WTC11 (cell line): ENCODE measurements around the gene PRXL2B. TPM values are rescaled to one million over a fixed set of nuclear protein-coding genes. Genes with fewer than 3 reads are reported as not detected.

Source experiments
- ATAC-seq: fragments of 200-7000 bp; cut with Tn5 transposase; 2 replicates; pipeline ENCODE4 v1.10.0; 2021; ENCODE audit warnings: mild to moderate bottlenecking, moderate library complexity
- CTCF ChIA-PET: fragments of 300-600 bp; sonication (Branson Sonifier 250); formaldehyde crosslinking; loops from one replicate; lab custom pipeline; 2021; ENCODE audit warnings: antibody characterized with exemption; lab: Charles Lee
- POLR2A ChIA-PET: fragments of 350-600 bp; sonication (Branson Sonifier 250); formaldehyde crosslinking; loops from one replicate; lab custom pipeline; 2021; ENCODE audit warnings: antibody characterized with exemption; lab: Charles Lee
- DNase-seq: peaks from one replicate; pipeline ENCODE4 v3.0.0; 2021; ENCODE audit warnings: low spot score
- H3K27ac Mint-ChIP-seq: 2 replicates; pipeline ENCODE4 v1.8.0; 2021; ENCODE audit warnings: mixed read lengths
- H3K27me3 Mint-ChIP-seq: 2 replicates; pipeline ENCODE4 v1.8.0; 2021; ENCODE audit warnings: low read depth, mild to moderate bottlenecking, moderate library complexity, mixed read lengths
- H3K36me3 Mint-ChIP-seq: 2 replicates; pipeline ENCODE4 v1.8.0; 2021; ENCODE audit warnings: mixed read lengths
- H3K4me1 Mint-ChIP-seq: 2 replicates; pipeline ENCODE4 v1.8.0; 2022; ENCODE audit warnings: mixed read lengths
- H3K4me3 Mint-ChIP-seq: 2 replicates; pipeline ENCODE4 v1.8.0; 2021; ENCODE audit warnings: mild to moderate bottlenecking, moderate library complexity, mixed read lengths
- H3K9me3 Mint-ChIP-seq: 2 replicates; pipeline ENCODE4 v1.8.0; 2021; ENCODE audit warnings: mixed read lengths
- ATF3 ChIP-seq: sonication (generic); formaldehyde crosslinking; conservative IDR thresholded peaks from 2 replicates; pipeline ENCODE4 v1.8.1; 2022; ENCODE audit warnings: mild to moderate bottlenecking, missing genetic modification reagents
- CBFB ChIP-seq: sonication (generic); formaldehyde crosslinking; IDR thresholded peaks from 2 replicates; pipeline ENCODE4 v1.8.1; 2022; ENCODE audit warnings: mild to moderate bottlenecking, low read depth, missing genetic modification reagents
- CREM ChIP-seq: sonication (generic); formaldehyde crosslinking; IDR thresholded peaks from 2 replicates; pipeline ENCODE4 v1.8.1; 2022; ENCODE audit warnings: mild to moderate bottlenecking, missing genetic modification reagents, moderate library complexity
- CTCF ChIP-seq: fragments of 200-600 bp; IDR thresholded peaks from 2 replicates; pipeline ENCODE4 v1.8.0; 2022; ENCODE audit warnings: antibody characterized with exemption
- FOXP1 ChIP-seq: sonication (generic); formaldehyde crosslinking; IDR thresholded peaks from 2 replicates; pipeline ENCODE4 v1.8.0; 2022; ENCODE audit warnings: missing genetic modification reagents, mild to moderate bottlenecking, moderate library complexity, borderline replicate concordance
- GRHL2 ChIP-seq: fragments of 250-450 bp; sonication (Bioruptor Pico); IDR thresholded peaks from 2 replicates; pipeline ENCODE4 v1.8.0; 2022; ENCODE audit warnings: mild to moderate bottlenecking, moderate library complexity; ENCODE audit not compliant: insufficient replicate concordance, severe bottlenecking
- JUN ChIP-seq: sonication (generic); formaldehyde crosslinking; IDR thresholded peaks from 2 replicates; pipeline ENCODE4 v1.8.0; 2023; ENCODE audit warnings: mild to moderate bottlenecking, missing genetic modification reagents
- MAX ChIP-seq: sonication (generic); formaldehyde crosslinking; IDR thresholded peaks from 2 replicates; pipeline ENCODE4 v1.8.0; 2022; ENCODE audit warnings: mild to moderate bottlenecking, missing genetic modification reagents
- NFATC4 ChIP-seq: fragments of 250-450 bp; sonication (Bioruptor Pico); IDR thresholded peaks from 2 replicates; pipeline ENCODE4 v1.9.0; 2021; ENCODE audit warnings: mild to moderate bottlenecking
- NR1H2 ChIP-seq: sonication (generic); formaldehyde crosslinking; IDR thresholded peaks from 2 replicates; pipeline ENCODE4 v1.9.0; 2021; ENCODE audit warnings: mild to moderate bottlenecking, moderate library complexity, missing genetic modification reagents
- NR3C1 ChIP-seq: sonication (generic); formaldehyde crosslinking; conservative IDR thresholded peaks from 2 replicates; pipeline ENCODE4 v1.8.1; 2023; ENCODE audit warnings: low read depth, mild to moderate bottlenecking, missing genetic modification reagents
- PRDM15 ChIP-seq: sonication (generic); formaldehyde crosslinking; IDR thresholded peaks from 2 replicates; pipeline ENCODE4 v1.8.0; 2022; ENCODE audit warnings: missing genetic modification reagents
- RELA ChIP-seq: sonication (generic); formaldehyde crosslinking; IDR thresholded peaks from 2 replicates; pipeline ENCODE4 v1.8.1; 2022; ENCODE audit warnings: missing genetic modification reagents, mild to moderate bottlenecking, borderline replicate concordance
- SMAD3 ChIP-seq: sonication (generic); formaldehyde crosslinking; IDR thresholded peaks from 2 replicates; pipeline ENCODE4 v1.8.0; 2022; ENCODE audit warnings: missing genetic modification reagents, mild to moderate bottlenecking, borderline replicate concordance
- SOX15 ChIP-seq: fragments of 250-450 bp; sonication (Bioruptor Pico); IDR thresholded peaks from 2 replicates; pipeline ENCODE4 v1.9.0; 2021; ENCODE audit warnings: mild to moderate bottlenecking
- SP1 ChIP-seq: sonication (generic); formaldehyde crosslinking; conservative IDR thresholded peaks from 2 replicates; pipeline ENCODE4 v1.8.1; 2022; ENCODE audit warnings: missing genetic modification reagents
- ZNF121 ChIP-seq: sonication (generic); formaldehyde crosslinking; IDR thresholded peaks from 2 replicates; pipeline ENCODE4 v1.8.0; 2023; ENCODE audit warnings: missing genetic modification reagents
- ZNF138 ChIP-seq: sonication (generic); formaldehyde crosslinking; conservative IDR thresholded peaks from 2 replicates; pipeline ENCODE4 v1.8.1; 2022; ENCODE audit warnings: mild to moderate bottlenecking, moderate library complexity, missing genetic modification reagents
- ZNF281 ChIP-seq: sonication (generic); formaldehyde crosslinking; IDR thresholded peaks from 2 replicates; pipeline ENCODE4 v1.8.0; 2023; ENCODE audit warnings: mild to moderate bottlenecking, missing genetic modification reagents
- ZNF671 ChIP-seq: fragments of 250-450 bp; sonication (Bioruptor Pico); IDR thresholded peaks from 2 replicates; pipeline ENCODE4 v1.8.0; 2021; ENCODE audit warnings: mild to moderate bottlenecking
- total RNA-seq: library from RNA; stranded (reverse); gene quantifications from 3 replicates; pipeline ENCODE4 v1.2.3, GENCODE V29; 2021

The PRXL2B gene
- total RNA-seq, 1 experiment from 2014 or later = 50.3 TPM

GRCh38 chr1:2617971-2618470, 31.4 kb downstream of the PRXL2B start:
- peaks cover 79% of the 10 kb centered on the region for H3K9me3 Mint-ChIP-seq
- peaks cover 37% of the 10 kb centered on the region for H3K36me3 Mint-ChIP-seq
- DNase-seq = no peak
- CTCF ChIA-PET = no interaction called here
- peaks cover 40% of the 10 kb centered on the region for H3K27me3 Mint-ChIP-seq
- POLR2A ChIA-PET = no interaction called here
- H3K4me1 Mint-ChIP-seq = peaks cover 5% of the 10 kb centered on the region
- no peak for ATAC-seq
- no peak for TF ChIP-seq SP1 (CRISPR knock-in tag)
- no peak for TF ChIP-seq PRDM15 (CRISPR knock-in tag)
- no peak for TF ChIP-seq NR3C1 (CRISPR knock-in tag)
- TF ChIP-seq CREM (CRISPR knock-in tag) = no peak
- no peak for TF ChIP-seq GRHL2 (CRISPR knock-in tag)
- no peak for TF ChIP-seq SOX15
- no peak for TF ChIP-seq RELA
- no peak for TF ChIP-seq JUN (CRISPR knock-in tag)
- TF ChIP-seq NR1H2 (CRISPR knock-in tag) = no peak
- TF ChIP-seq NFATC4 (CRISPR knock-in tag) = no peak
- no peak for TF ChIP-seq ZNF281 (CRISPR knock-in tag)
- TF ChIP-seq ATF3 = no peak
- no peak for TF ChIP-seq FOXP1 (CRISPR knock-in tag)
- TF ChIP-seq ZNF671 (CRISPR knock-in tag) = no peak
- no peak for TF ChIP-seq CBFB (CRISPR knock-in tag)
- TF ChIP-seq SMAD3 (CRISPR knock-in tag) = no peak
- TF ChIP-seq MAX (CRISPR knock-in tag) = no peak
- no peak for TF ChIP-seq ZNF121 (CRISPR knock-in tag)
- TF ChIP-seq CTCF = no peak
- no peak for TF ChIP-seq ZNF138 (CRISPR knock-in tag)
- H3K27ac Mint-ChIP-seq = no peak overlapping the region
- no peak overlapping the region for H3K4me3 Mint-ChIP-seq
